ENCODE data around the gene HLA-DQB1.
"Not testable (repeated sequence)": the region's sequence is repeated elsewhere in the genome, so short reads cannot be mapped to it uniquely, and the experiment has no call there.

GRCh38 chr6:32674123-32674522 lies 7.7 kb upstream of the HLA-DQB1 start:
- not testable (repeated sequence) for TF ChIP-seq CTCF (CRISPR knock-in tag; IDR thresholded peaks at IDR 0.05); SNAI1 (CRISPR knock-in tag; IDR thresholded peaks at IDR 0.05; ENCODE audit: borderline replicate concordance); CAMTA2 (CRISPR knock-in tag; IDR thresholded peaks at IDR 0.05; ENCODE audit: borderline replicate concordance); CHD2 (IDR thresholded peaks at IDR 0.05; ENCODE audit: low read depth, low read length); NONO (IDR thresholded peaks at IDR 0.05); NONO (CRISPR knock-in tag; conservative IDR thresholded peaks at IDR 0.05); ZFP90 (CRISPR knock-in tag; IDR thresholded peaks at IDR 0.05; ENCODE audit: borderline replicate concordance); POLR2A (IDR thresholded peaks at IDR 0.05; ENCODE audit: insufficient read depth in 1 of 2, low read depth in 2 of 2, low read length in 2 of 2)

Measured in HepG2 (cell line).